GM23338 (cell line): Measurements from ENCODE around the gene ANO10. TPM values are rescaled to one million over a fixed set of nuclear protein-coding genes. Genes with fewer than 3 reads are reported as not detected.

Source experiments
- ATAC-seq: fragments of 200-7000 bp; cut with Tn5 transposase; 3 replicates; pipeline ENCODE4 v1.9.1; 2020
- DNase-seq: peaks from one replicate; pipeline ENCODE4 v3.0.0-alpha.2; 2015; ENCODE audit warnings: low spot score
- H2AFZ ChIP-seq: fragments of 200-600 bp; sonication (generic); 2 replicates; pipeline ENCODE4 v1.8.0; 2016; ENCODE audit warnings: antibody characterized with exemption, mild to moderate bottlenecking, moderate library complexity
- H3F3A ChIP-seq: fragments of 200-600 bp; sonication (generic); replicated peaks from 2 replicates; pipeline ENCODE4 v1.8.0; 2017; ENCODE audit warnings: antibody characterized with exemption, mixed run types, low read depth
- H3K27ac ChIP-seq: fragments of 200-600 bp; sonication (generic); 2 replicates; pipeline ENCODE4 v1.6.1; 2016; ENCODE audit warnings: low read depth
- H3K27me3 ChIP-seq: fragments of 200-600 bp; sonication (generic); 2 replicates; pipeline ENCODE4 v1.8.0; 2016; ENCODE audit warnings: mild to moderate bottlenecking, mixed run types, moderate library complexity; ENCODE audit not compliant: insufficient read depth
- H3K36me3 ChIP-seq: fragments of 200-600 bp; sonication (generic); 2 replicates; pipeline ENCODE4 v1.8.0; 2016; ENCODE audit warnings: mild to moderate bottlenecking; ENCODE audit not compliant: insufficient read depth
- H3K4me1 ChIP-seq: fragments of 200-600 bp; sonication (generic); 2 replicates; pipeline ENCODE4 v1.8.0; 2016; ENCODE audit warnings: mild to moderate bottlenecking, moderate library complexity; ENCODE audit not compliant: insufficient read depth
- H3K4me2 ChIP-seq: fragments of 200-600 bp; sonication (generic); 2 replicates; pipeline ENCODE4 v1.7.1; 2017; ENCODE audit warnings: mixed run types
- H3K4me3 ChIP-seq: fragments of 200-600 bp; sonication (generic); 2 replicates; pipeline ENCODE4 v1.6.1; 2016; ENCODE audit warnings: mixed run types
- H3K79me2 ChIP-seq: fragments of 200-600 bp; sonication (generic); replicated peaks from 2 replicates; pipeline ENCODE4 v1.8.0; 2017; ENCODE audit warnings: mild to moderate bottlenecking; ENCODE audit not compliant: insufficient read depth
- H3K9me2 ChIP-seq: fragments of 200-600 bp; sonication (generic); 2 replicates; pipeline ENCODE4 v1.8.0; 2017; ENCODE audit not compliant: insufficient read depth
- H4K20me1 ChIP-seq: fragments of 200-600 bp; sonication (generic); replicated peaks from 2 replicates; pipeline ENCODE4 v1.8.0; 2017; ENCODE audit warnings: mild to moderate bottlenecking; ENCODE audit not compliant: insufficient read depth
- H3K27ac Mint-ChIP-seq: 2 replicates; pipeline ENCODE4 v1.8.0; 2020; ENCODE audit warnings: inconsistent platforms, mild to moderate bottlenecking, moderate library complexity, mixed read lengths
- H3K27me3 Mint-ChIP-seq: 3 replicates; pipeline ENCODE4 v1.8.0; 2022; ENCODE audit warnings: low read depth, mild to moderate bottlenecking, moderate library complexity, mixed read lengths, inconsistent platforms; ENCODE audit not compliant: insufficient read depth, poor library complexity
- H3K36me3 Mint-ChIP-seq: 3 replicates; pipeline ENCODE4 v1.8.0; 2021; ENCODE audit warnings: low read depth, mild to moderate bottlenecking, inconsistent platforms, moderate library complexity, mixed read lengths
- H3K4me1 Mint-ChIP-seq: 3 replicates; pipeline ENCODE4 v1.8.0; 2020; ENCODE audit warnings: mild to moderate bottlenecking, inconsistent platforms, mixed read lengths
- H3K4me3 Mint-ChIP-seq: 3 replicates; pipeline ENCODE4 v1.8.0; 2021; ENCODE audit warnings: moderate library complexity, mild to moderate bottlenecking, inconsistent platforms, mixed read lengths
- H3K9me3 Mint-ChIP-seq: 3 replicates; pipeline ENCODE4 v1.8.0; 2020; ENCODE audit warnings: moderate library complexity, mild to moderate bottlenecking, inconsistent platforms, mixed read lengths
- CTCF ChIP-seq, 2 experiments: fragments of 200-600 bp in 1 of 2; sonication (generic) in 1 of 2; conservative IDR thresholded peaks; 2 replicates each; pipeline versions ENCODE4 v1.5.1 to v1.6.1; 2016 to 2017; ENCODE audit warnings: antibody characterized with exemption in 2 of 2, low read depth in 2 of 2, mild to moderate bottlenecking in 2 of 2, moderate library complexity in 1 of 2
- EZH2 ChIP-seq: fragments of 200-600 bp; sonication (generic); IDR thresholded peaks from one replicate; pipeline ENCODE4 v1.8.0; 2017; ENCODE audit warnings: antibody characterized with exemption, mild to moderate bottlenecking, low read depth; ENCODE audit not compliant: unreplicated experiment
- EZH2phosphoT487 ChIP-seq: fragments of 200-600 bp; sonication (generic); IDR thresholded peaks from one replicate; pipeline ENCODE4 v1.8.1; 2018; ENCODE audit warnings: antibody characterized with exemption; ENCODE audit not compliant: unreplicated experiment
- JUNB ChIP-seq: IDR thresholded peaks from one replicate; pipeline ENCODE4 v1.6.1; 2016; ENCODE audit warnings: antibody characterized with exemption; ENCODE audit not compliant: unreplicated experiment
- NANOG ChIP-seq: IDR thresholded peaks from 2 replicates; pipeline ENCODE4 v1.6.1; 2016; ENCODE audit warnings: antibody characterized with exemption, borderline replicate concordance
- POLR2AphosphoS5 ChIP-seq: IDR thresholded peaks from 2 replicates; pipeline ENCODE4 v1.6.1; 2016; ENCODE audit warnings: antibody characterized with exemption, low read depth
- REST ChIP-seq: IDR thresholded peaks from one replicate; pipeline ENCODE4 v1.6.1; 2018; ENCODE audit warnings: antibody characterized with exemption; ENCODE audit not compliant: unreplicated experiment
- ZNF114 ChIP-seq: fragments of 250-450 bp; sonication (Bioruptor Pico); IDR thresholded peaks from 2 replicates; pipeline ENCODE4 v1.5.0; 2020; ENCODE audit warnings: mild to moderate bottlenecking, moderate library complexity
- ZNF331 ChIP-seq: fragments of 250-450 bp; sonication (Bioruptor Pico); IDR thresholded peaks from 2 replicates; pipeline ENCODE4 v1.5.0; 2020; ENCODE audit warnings: low read depth, mild to moderate bottlenecking, moderate library complexity
- polyA plus RNA-seq: library from polyadenylated mRNA; unstranded; fragments of >200 nt; fragmentation: Nextera tagmentation; extraction: Ambion mirVana; gene quantifications from 2 replicates; pipeline ENCODE4 v1.2.1, GENCODE V29; 2016
- total RNA-seq: library from RNA; depleted of rRNA; stranded (reverse); fragments of >200 nt; shearing (Covaris generic); gene quantifications from 2 replicates; pipeline ENCODE4 v1.2.3, GENCODE V29; 2014

Gene ANO10
- total and polyA plus RNA-seq, 2 experiments from 2014 or later = 29.2 to 48.1 TPM

- Histone ChIP-seq H3K4me1 (0 out of 2 replicates have a peak, but pooled peaks cover 7% of the 10 kb centered on the region), H3K9me2 (no peaks in the 10 kb centered on the region; the same call in 1 of the 2 replicates), H3K27ac (no peak overlapping the region), H3K36me3 (no peaks in the 10 kb centered on the region), H3K27me3 (no peaks in the 10 kb centered on the region), H3K79me2 (no peaks in the 10 kb centered on the region), H3F3A (no peaks in the 10 kb centered on the region; the same call in 1 of the 2 replicates), H3K4me2 (no peak overlapping the region), H4K20me1 (no peaks in the 10 kb centered on the region), H3K4me3 (no peak overlapping the region), H2AFZ (no peak overlapping the region)
- DNase-seq (peak; percentile 85), ATAC-seq (peak; percentile 95)
- peaks cover 11% of the 10 kb centered on the region; the same call in 1 of the 3 replicates for H3K36me3 Mint-ChIP-seq
- peaks cover 23% of the 10 kb centered on the region for H3K4me1 Mint-ChIP-seq
- H3K27me3 Mint-ChIP-seq = peaks cover 2% of the 10 kb centered on the region
- peak; percentile 75 to 83 for TF ChIP-seq CTCF (conservative IDR thresholded peaks at IDR 0.05; ENCODE audit: low read depth in 2 of 2)
- no peak for TF ChIP-seq EZH2phosphoT487
- H3K4me3 Mint-ChIP-seq = no peak overlapping the region
- peaks cover 2% of the 10 kb centered on the region; the same call in 2 of the 3 replicates for H3K9me3 Mint-ChIP-seq
- H3K27ac Mint-ChIP-seq = no peak overlapping the region
Observed at GRCh38 chr3:43378066-43378935, 243.5 kb downstream of the ANO10 start.

- DNase-seq (no peak), ATAC-seq (no peak)
- no peak overlapping the region for H3K4me3 Mint-ChIP-seq
- H3F3A ChIP-seq = no peaks in the 10 kb centered on the region; the same call in 1 of the 2 replicates
- H3K9me2 ChIP-seq = no peaks in the 10 kb centered on the region; the same call in 1 of the 2 replicates
- H3K4me1 ChIP-seq = peaks cover 17% of the 10 kb centered on the region
- H3K36me3 ChIP-seq = no peaks in the 10 kb centered on the region
- H3K36me3 Mint-ChIP-seq = no peaks in the 10 kb centered on the region
- peak overlapping the region; percentile 53 for H3K4me2 ChIP-seq
- no peaks in the 10 kb centered on the region for H3K27me3 ChIP-seq
- TF ChIP-seq ZNF114 (CRISPR knock-in tag) (no peak), EZH2 (no peak), NANOG (no peak), JUNB (no peak), EZH2phosphoT487 (no peak), CTCF (conservative IDR thresholded peaks at IDR 0.05; ENCODE audit: low read depth in 2 of 2) (no peak), ZNF331 (no peak), REST (no peak), POLR2AphosphoS5 (no peak)
- H3K27ac ChIP-seq = peak overlapping the region; percentile 80
- H3K4me3 ChIP-seq = no peak overlapping the region; the same call in 1 of the 2 replicates
- no peaks in the 10 kb centered on the region for H3K9me3 Mint-ChIP-seq
- no peaks in the 10 kb centered on the region for H4K20me1 ChIP-seq
- no peaks in the 10 kb centered on the region for H3K79me2 ChIP-seq
- peaks cover 2% of the 10 kb centered on the region for H3K27me3 Mint-ChIP-seq
- H3K4me1 Mint-ChIP-seq = peaks cover 29% of the 10 kb centered on the region
- no peak overlapping the region for H2AFZ ChIP-seq
- peak overlapping the region; percentile 95; the same call in 1 of the 2 replicates for H3K27ac Mint-ChIP-seq
Observed at GRCh38 chr3:43373560-43373928, 248.3 kb downstream of the ANO10 start.
